ENCODE data around the gene RSPO1. TPM values are rescaled to one million over a fixed set of nuclear protein-coding genes. Genes with fewer than 3 reads are reported as not detected.

RSPO1 gene
- total and polyA plus RNA-seq, 8 donors: 0.09 to 0.46 (median 0.13) TPM; not detected in 3

GRCh38 chr1:37575692-37576091 lies 59.0 kb downstream of the RSPO1 start:
- intact Hi-C loops (cut with DNase I): no loop called here
- H3K4me1 ChIP-seq: no peaks in the 10 kb centered on the region
- 90 to 91% methylated on average over 5 of the region's 5 CpGs for WGBS, 2 donors
- no peaks in the 10 kb centered on the region for H3K9me3 ChIP-seq
- peak in 1 of 4 donors; percentile 17 for ATAC-seq
- H3K27me3 ChIP-seq: no peaks in the 10 kb centered on the region
- FAIRE-seq: no peak
- DNase-seq: no peak
- no peak overlapping the region for H3K4me3 ChIP-seq
- no peak overlapping the region for H3K27ac ChIP-seq
- no peak for TF ChIP-seq CTCF (IDR thresholded peaks at IDR 0.05)
- H3K36me3 ChIP-seq: peaks cover 13 to 75% (median 32%) of the 10 kb centered on the region in 3 donors

- WGBS, 2 donors: 80 to 91% methylated on average over 7 of the region's 7 CpGs
- Histone ChIP-seq H3K9me3 (no peaks in the 10 kb centered on the region), H3K36me3 (peaks cover 13 to 76% (median 32%) of the 10 kb centered on the region in 3 donors), H3K4me3 (no peak overlapping the region), H3K27ac (no peak overlapping the region), H3K27me3 (no peaks in the 10 kb centered on the region), H3K4me1 (no peaks in the 10 kb centered on the region)
- intact Hi-C loops (cut with DNase I): no loop called here
- no peak for TF ChIP-seq CTCF (IDR thresholded peaks at IDR 0.05)
- ATAC-seq: peak in 1 of 4 donors; percentile 50
- no peak for FAIRE-seq
- no peak for DNase-seq
These were observed 59.7 kb downstream of the RSPO1 start for GRCh38 chr1:37574834-37575480.

GRCh38 chr1:37570528-37571334 lies 64.0 kb downstream of the RSPO1 start:
- H3K4me1 ChIP-seq: no peaks in the 10 kb centered on the region
- no peaks in the 10 kb centered on the region for H3K9me3 ChIP-seq
- no peaks in the 10 kb centered on the region for H3K27me3 ChIP-seq
- TF ChIP-seq CTCF (IDR thresholded peaks at IDR 0.05): no peak
- no peak overlapping the region for H3K4me3 ChIP-seq
- H3K36me3 ChIP-seq: peaks cover 13 to 84% (median 57%) of the 10 kb centered on the region in 3 donors
- intact Hi-C loops (cut with DNase I): no loop called here
- DNase-seq (no peak), ATAC-seq (no peak), FAIRE-seq (no peak)
- 92 to 95% methylated on average over 3 of the region's 3 CpGs for WGBS, 2 donors
- no peak overlapping the region for H3K27ac ChIP-seq

GRCh38 chr1:37567023-37567422 lies 67.7 kb downstream of the RSPO1 start:
- H3K36me3 ChIP-seq: peaks cover 0 to 61% (median 35%) of the 10 kb centered on the region in 3 donors
- ATAC-seq: peak in 3 of 4 donors; percentile 25 to 55 (median 53)
- no peak overlapping the region for H3K4me3 ChIP-seq
- no peak for FAIRE-seq
- H3K9me3 ChIP-seq: no peaks in the 10 kb centered on the region
- no peak overlapping the region for H3K27ac ChIP-seq
- WGBS, 2 donors: 75 to 80% methylated on average over 3 of the region's 3 CpGs
- H3K4me1 ChIP-seq: no peaks in the 10 kb centered on the region
- no peak for DNase-seq
- H3K27me3 ChIP-seq: no peaks in the 10 kb centered on the region
- intact Hi-C loops (cut with DNase I): no loop called here
- no peak for TF ChIP-seq CTCF (IDR thresholded peaks at IDR 0.05)

GRCh38 chr1:37564892-37565291 lies 69.8 kb downstream of the RSPO1 start:
- Histone ChIP-seq H3K36me3 (peaks cover 0 to 58% (median 35%) of the 10 kb centered on the region in 3 donors), H3K4me1 (no peaks in the 10 kb centered on the region), H3K27ac (no peak overlapping the region), H3K27me3 (no peaks in the 10 kb centered on the region), H3K4me3 (no peak overlapping the region), H3K9me3 (no peaks in the 10 kb centered on the region)
- DNase-seq (no peak), ATAC-seq (no peak), FAIRE-seq (no peak)
- no peak for TF ChIP-seq CTCF (IDR thresholded peaks at IDR 0.05)
- intact Hi-C loops (cut with DNase I): no loop called here

Data from pancreas (tissue), 10 donors.